Hepatocyte (in vitro differentiated cells): ENCODE measurements around the gene CA7.

ENCODE experiments used
- CTCF ChIP-seq: fragments of 200-600 bp; sonication (generic); IDR thresholded peaks from 2 replicates; pipeline ENCODE4 v1.5.1; 2016; ENCODE audit warnings: antibody characterized with exemption, mild to moderate bottlenecking; ENCODE audit not compliant: poor library complexity
- EZH2 ChIP-seq: fragments of 200-600 bp; sonication (generic); IDR thresholded peaks from 2 replicates; pipeline ENCODE4 v1.6.1; 2016; ENCODE audit warnings: antibody characterized with exemption, mild to moderate bottlenecking, borderline replicate concordance
- EZH2phosphoT487 ChIP-seq: fragments of 200-600 bp; sonication (generic); IDR thresholded peaks from one replicate; pipeline ENCODE4 v1.6.1; 2018; ENCODE audit warnings: antibody characterized with exemption, mild to moderate bottlenecking, low read depth, moderate library complexity; ENCODE audit not compliant: unreplicated experiment, severe bottlenecking

- no peak for TF ChIP-seq CTCF
- TF ChIP-seq EZH2, result no peak
- no peak for TF ChIP-seq EZH2phosphoT487
These were observed 51.8 kb downstream of the CA7 start for GRCh38 chr16:66895999-66896398.
